K562 (cell line): ENCODE results near the gene NDC1. TPM values are rescaled to one million over a fixed set of nuclear protein-coding genes. Genes with fewer than 3 reads are reported as not detected.

Experiments
- ATAC-seq: fragments of 200-7000 bp; cut with Tn5 transposase; 3 replicates; pipeline ENCODE4 v1.9.1; 2020; ENCODE audit warnings: moderate library complexity
- BruUV-seq: library from RNA; stranded (reverse); fragments of 400-500 nt; replicated peaks from 2 replicates; lab custom pipeline; 2021; lab: Mats Ljungman, UMichigan
- CTCF ChIA-PET: fragments of 300-600 bp; formaldehyde crosslinking; extraction: SDS; loops from one replicate; lab custom pipeline; 2021; ENCODE audit warnings: low intra/inter-chr PET ratio; lab: Yijun Ruan, JAX
- POLR2A ChIA-PET: fragments of 300-600, 350-650 bp; sonication (Branson Sonifier 250); formaldehyde crosslinking; extraction: SDS; loops from one replicate; lab custom pipeline; 2021; ENCODE audit warnings: antibody characterized with exemption, inconsistent platforms; lab: Yijun Ruan, JAX
- DNase-seq, 4 experiments: peaks; one replicate each; pipeline versions ENCODE4 v3.0.0 to v3.0.0-alpha.2; 2011 to 2018; ENCODE audit warnings: low spot score in 3 of 4, mixed read lengths in 3 of 4; ENCODE audit errors: extremely low read depth in 1 of 4
- FAIRE-seq: peaks from 2 replicates; lab custom pipeline; 2011; peaks lifted over from hg19 to GRCh38; lab: Jason Lieb, UNC
- H2AFZ ChIP-seq: 2 replicates; pipeline ENCODE4 v1.6.0; 2011; ENCODE audit warnings: low read depth, low read length, control low read depth, inconsistent platforms
- H3K27ac ChIP-seq: fragments of 200-600 bp; 3 replicates; pipeline ENCODE4 v1.8.0; 2011; ENCODE audit warnings: low read depth, mild to moderate bottlenecking, control low read depth, inconsistent platforms, low read length, moderate library complexity, mixed read lengths; ENCODE audit errors: extremely low read depth
- H3K27me3 ChIP-seq, 2 experiments: fragments of 300-600 bp in 1 of 2; 2 replicates in 1 of 2; 3 replicates in 1 of 2; pipeline versions ENCODE4 v1.6.0 to v1.8.0; 2011; ENCODE audit warnings: inconsistent platforms in 2 of 2, low read length in 2 of 2, mild to moderate bottlenecking in 1 of 2, mixed read lengths in 1 of 2, moderate library complexity in 1 of 2; ENCODE audit not compliant: control insufficient read depth in 2 of 2, insufficient read depth in 2 of 2
- H3K36me3 ChIP-seq: fragments of 300-600 bp; 3 replicates; pipeline ENCODE4 v1.8.0; 2011; ENCODE audit warnings: mild to moderate bottlenecking, low read length, inconsistent platforms; ENCODE audit not compliant: control insufficient read depth, insufficient read depth
- H3K4me1 ChIP-seq, 2 experiments: fragments of 200-600 bp in 1 of 2; replicated peaks in 1 of 2; 2 replicates in 1 of 2; 3 replicates in 1 of 2; pipeline versions ENCODE4 v1.5.1 to v1.8.0; 2011; ENCODE audit warnings: inconsistent platforms in 2 of 2, low read length in 2 of 2, mild to moderate bottlenecking in 1 of 2, mixed read lengths in 1 of 2, moderate library complexity in 1 of 2; ENCODE audit not compliant: control insufficient read depth in 2 of 2, insufficient read depth in 2 of 2
- H3K4me2 ChIP-seq: 2 replicates; pipeline ENCODE4 v1.6.1; 2011; ENCODE audit warnings: low read length, control low read depth, inconsistent platforms, mixed read lengths; ENCODE audit not compliant: insufficient read depth
- H3K4me3 ChIP-seq: fragments of 200-600 bp; sonication (generic), shearing (Covaris generic); 2 replicates; pipeline ENCODE4 v1.5.1; 2016; ENCODE audit warnings: control low read depth, inconsistent platforms
- H3K79me2 ChIP-seq: fragments of 200-600 bp; 3 replicates; pipeline ENCODE4 v1.8.0; 2011; ENCODE audit warnings: low read length, inconsistent platforms; ENCODE audit not compliant: control insufficient read depth, insufficient read depth
- H3K9ac ChIP-seq, 2 experiments: 2 replicates each; pipeline versions ENCODE4 v1.6.0 to v1.6.1; 2011; ENCODE audit warnings: low read depth in 2 of 2, low read length in 2 of 2, control low read depth in 1 of 2, inconsistent platforms in 1 of 2, mild to moderate bottlenecking in 1 of 2, mixed read lengths in 1 of 2; ENCODE audit not compliant: insufficient read depth in 1 of 2
- H3K9me1 ChIP-seq: one replicate; pipeline ENCODE4 v1.6.0; 2011; ENCODE audit warnings: inconsistent platforms, mild to moderate bottlenecking, low read length, moderate library complexity; ENCODE audit not compliant: control insufficient read depth, insufficient read depth
- H3K9me3 ChIP-seq: replicated peaks from 2 replicates; pipeline ENCODE4 v1.5.1; 2011; ENCODE audit warnings: low read depth, low read length, inconsistent platforms; ENCODE audit not compliant: control insufficient read depth, insufficient read depth
- H4K20me1 ChIP-seq: replicated peaks from 2 replicates; pipeline ENCODE4 v1.6.1; 2011; ENCODE audit warnings: low read length, inconsistent platforms, mixed read lengths; ENCODE audit not compliant: control insufficient read depth, insufficient read depth
- CEBPG ChIP-seq, 3 experiments: fragments of 200-800 bp in 1 of 3; sonication (Bioruptor generic) in 1 of 3; sonication (generic) in 1 of 3; formaldehyde crosslinking in 1 of 3; IDR thresholded peaks in 2 of 3; conservative IDR thresholded peaks in 1 of 3; 2 replicates each; pipeline versions ENCODE4 v1.6.1 to v1.8.0; 2016 to 2022; ENCODE audit warnings: missing compliant biosample characterization in 2 of 3, missing genetic modification characterization in 2 of 3, mild to moderate bottlenecking in 1 of 3, missing genetic modification reagents in 1 of 3
- DACH1 ChIP-seq: fragments of 450-650 bp; IDR thresholded peaks from 2 replicates; pipeline ENCODE4 v1.6.1; 2018; ENCODE audit not compliant: partially characterized antibody
- GATAD2A ChIP-seq: fragments of 450-650 bp; IDR thresholded peaks from 2 replicates; pipeline ENCODE4 v1.6.1; 2017
- MBD2 ChIP-seq: sonication (generic); IDR thresholded peaks from 2 replicates; pipeline ENCODE4 v1.6.1; 2016; ENCODE audit warnings: low read depth, borderline replicate concordance
- PHB ChIP-seq: fragments of 250-450 bp; sonication (Bioruptor Pico); IDR thresholded peaks from 2 replicates; pipeline ENCODE4 v1.5.0; 2021
- PHF8 ChIP-seq: fragments of 200-600 bp; sonication (generic); IDR thresholded peaks from 2 replicates; pipeline ENCODE4 v1.6.1; 2012; ENCODE audit warnings: mixed run types, mild to moderate bottlenecking, inconsistent platforms, low read length, moderate library complexity, borderline replicate concordance
- RUNX1 ChIP-seq: sonication (generic); IDR thresholded peaks from 2 replicates; pipeline ENCODE4 v1.6.1; 2016; ENCODE audit warnings: antibody characterized with exemption, low read depth
- XRCC3 ChIP-seq: fragments of 450-650 bp; IDR thresholded peaks from 2 replicates; pipeline ENCODE4 v1.6.1; 2017; ENCODE audit warnings: mild to moderate bottlenecking, moderate library complexity
- ZNF695 ChIP-seq: fragments of 450-650 bp; formaldehyde crosslinking; IDR thresholded peaks from 2 replicates; pipeline ENCODE4 v1.4.0; 2020; ENCODE audit warnings: mild to moderate bottlenecking, moderate library complexity
- WGBS: fragments of 100-300 bp; shearing (Covaris generic); methylation state at CpG from one replicate; pipeline ENCODE4 v1.1.6; 2016; ENCODE audit warnings: low coverage, mixed read lengths; ENCODE audit not compliant: insufficient coverage; ENCODE audit errors: missing lambda C conversion rate; 5-methylcytosine and 5-hydroxymethylcytosine counted together
- in situ Hi-C: fragments of 300-500 bp; cut with MboI; formaldehyde crosslinking; loops from 4 replicates; pipeline ENCODE4 v1.15.0; 2018; ENCODE audit warnings: inconsistent platforms, mixed read lengths
- intact Hi-C: fragments of 100-400 bp; cut with micrococcal nuclease; formaldehyde crosslinking; loops from 2 replicates; pipeline ENCODE4 v1.14.2; 2022
- polyA plus RNA-seq, 8 experiments: library from polyadenylated mRNA; depleted of rRNA in 4 of 8; stranded (reverse) in 5 of 8; unstranded in 3 of 8; fragments of >200 nt; fragmentation: Nextera tagmentation in 2 of 8; fragmentation: Illumina TruSeq in 1 of 8; extraction: Ambion mirVana in 2 of 8; extraction: Trizol in 1 of 8; gene quantifications; 2 replicates each; pipeline versions ENCODE4 v1.2.1 to v1.2.3, GENCODE V29; 2011 to 2014; ENCODE audit warnings: inconsistent platforms in 1 of 8, missing spikeins in 1 of 8
- total RNA-seq, 7 experiments: library from RNA; depleted of rRNA in 6 of 7; stranded (reverse); fragments of >200 nt in 6 of 7; fragmentation: Illumina TruSeq in 2 of 7; extraction: Trizol in 2 of 7; gene quantifications; 2 replicates each; pipeline versions ENCODE4 v1.2.1 to v1.2.3, GENCODE V29; 2011 to 2021; ENCODE audit warnings: low replicate concordance in 1 of 7
- TF ChIP-seq, protein P1 (sequence below), 2 experiments: fragments of 450-650 bp; formaldehyde crosslinking in 1 of 2; IDR thresholded peaks; 2 replicates each; pipeline versions ENCODE4 v1.4.0 to v1.6.1; 2014 to 2020; ENCODE audit warnings: mild to moderate bottlenecking in 2 of 2, borderline replicate concordance in 1 of 2, low read depth in 1 of 2
- TF ChIP-seq, protein P2 (sequence below): sonication (generic); formaldehyde crosslinking; IDR thresholded peaks from 2 replicates; pipeline ENCODE4 v1.8.0; 2022; ENCODE audit warnings: mild to moderate bottlenecking, missing genetic modification reagents, borderline replicate concordance
- TF ChIP-seq, protein P3 (sequence below): sonication (generic); formaldehyde crosslinking; IDR thresholded peaks from 2 replicates; pipeline ENCODE4 v1.9.0; 2022; ENCODE audit warnings: mild to moderate bottlenecking, missing genetic modification reagents

NDC1 gene
- total and polyA plus RNA-seq, 9 of the 15 experiments (the other 6 are each of a cell fraction or from before 2014, with no cell fraction given) = 26.9 to 102 (median 64.5) TPM

GRCh38 chr1:53737648-53738204 is 100.4 kb downstream of the NDC1 start:
- Histone ChIP-seq H3K9me3 (0 out of 2 replicates have a peak, but pooled peaks cover under 1% of the 10 kb centered on the region), H3K9ac (no peak overlapping the region), H3K79me2 (no peaks in the 10 kb centered on the region), H3K27ac (no peak overlapping the region), H4K20me1 (no peaks in the 10 kb centered on the region; the same call in 1 of the 2 replicates), H2AFZ (no peak overlapping the region), H3K27me3 (peaks cover 51 to 64% of the 10 kb centered on the region in 2 experiments), H3K9me1 (no peaks in the 10 kb centered on the region), H3K36me3 (no peaks in the 10 kb centered on the region), H3K4me3 (no peak overlapping the region), H3K4me1 (peaks cover 0 to 21% of the 10 kb centered on the region in 2 experiments; a peak in 3 of 5 replicates), H3K4me2 (no peak overlapping the region)
- intact Hi-C loops (no loop called here), in situ Hi-C loops (no loop called here)
- 30% methylated on average over 50 of the region's 58 CpGs for WGBS
- ATAC-seq (no peak), FAIRE-seq (no peak), DNase-seq (no peak)
- no TSS peak for BruUV-seq
- CTCF ChIA-PET = no interaction called here
- POLR2A ChIA-PET = interaction anchor here (0.6 to 1.1 kb wide), 2 partner anchors 13 to 22 kb away, joined by 3 read pairs; no protein-coding TSS in a partner anchor
- TF ChIP-seq, protein P1, sequence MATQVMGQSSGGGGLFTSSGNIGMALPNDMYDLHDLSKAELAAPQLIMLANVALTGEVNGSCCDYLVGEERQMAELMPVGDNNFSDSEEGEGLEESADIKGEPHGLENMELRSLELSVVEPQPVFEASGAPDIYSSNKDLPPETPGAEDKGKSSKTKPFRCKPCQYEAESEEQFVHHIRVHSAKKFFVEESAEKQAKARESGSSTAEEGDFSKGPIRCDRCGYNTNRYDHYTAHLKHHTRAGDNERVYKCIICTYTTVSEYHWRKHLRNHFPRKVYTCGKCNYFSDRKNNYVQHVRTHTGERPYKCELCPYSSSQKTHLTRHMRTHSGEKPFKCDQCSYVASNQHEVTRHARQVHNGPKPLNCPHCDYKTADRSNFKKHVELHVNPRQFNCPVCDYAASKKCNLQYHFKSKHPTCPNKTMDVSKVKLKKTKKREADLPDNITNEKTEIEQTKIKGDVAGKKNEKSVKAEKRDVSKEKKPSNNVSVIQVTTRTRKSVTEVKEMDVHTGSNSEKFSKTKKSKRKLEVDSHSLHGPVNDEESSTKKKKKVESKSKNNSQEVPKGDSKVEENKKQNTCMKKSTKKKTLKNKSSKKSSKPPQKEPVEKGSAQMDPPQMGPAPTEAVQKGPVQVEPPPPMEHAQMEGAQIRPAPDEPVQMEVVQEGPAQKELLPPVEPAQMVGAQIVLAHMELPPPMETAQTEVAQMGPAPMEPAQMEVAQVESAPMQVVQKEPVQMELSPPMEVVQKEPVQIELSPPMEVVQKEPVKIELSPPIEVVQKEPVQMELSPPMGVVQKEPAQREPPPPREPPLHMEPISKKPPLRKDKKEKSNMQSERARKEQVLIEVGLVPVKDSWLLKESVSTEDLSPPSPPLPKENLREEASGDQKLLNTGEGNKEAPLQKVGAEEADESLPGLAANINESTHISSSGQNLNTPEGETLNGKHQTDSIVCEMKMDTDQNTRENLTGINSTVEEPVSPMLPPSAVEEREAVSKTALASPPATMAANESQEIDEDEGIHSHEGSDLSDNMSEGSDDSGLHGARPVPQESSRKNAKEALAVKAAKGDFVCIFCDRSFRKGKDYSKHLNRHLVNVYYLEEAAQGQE (IDR thresholded peaks at IDR 0.05; ENCODE audit: borderline replicate concordance) = no peak
- TF ChIP-seq, protein P1 (CRISPR knock-in tag; IDR thresholded peaks at IDR 0.05; ENCODE audit: low read depth) = no peak
- TF ChIP-seq RUNX1 = no peak
- no peak for TF ChIP-seq ZNF695 (CRISPR knock-in tag)
- no peak for TF ChIP-seq DACH1
- TF ChIP-seq XRCC3 = no peak
- TF ChIP-seq, protein P2, sequence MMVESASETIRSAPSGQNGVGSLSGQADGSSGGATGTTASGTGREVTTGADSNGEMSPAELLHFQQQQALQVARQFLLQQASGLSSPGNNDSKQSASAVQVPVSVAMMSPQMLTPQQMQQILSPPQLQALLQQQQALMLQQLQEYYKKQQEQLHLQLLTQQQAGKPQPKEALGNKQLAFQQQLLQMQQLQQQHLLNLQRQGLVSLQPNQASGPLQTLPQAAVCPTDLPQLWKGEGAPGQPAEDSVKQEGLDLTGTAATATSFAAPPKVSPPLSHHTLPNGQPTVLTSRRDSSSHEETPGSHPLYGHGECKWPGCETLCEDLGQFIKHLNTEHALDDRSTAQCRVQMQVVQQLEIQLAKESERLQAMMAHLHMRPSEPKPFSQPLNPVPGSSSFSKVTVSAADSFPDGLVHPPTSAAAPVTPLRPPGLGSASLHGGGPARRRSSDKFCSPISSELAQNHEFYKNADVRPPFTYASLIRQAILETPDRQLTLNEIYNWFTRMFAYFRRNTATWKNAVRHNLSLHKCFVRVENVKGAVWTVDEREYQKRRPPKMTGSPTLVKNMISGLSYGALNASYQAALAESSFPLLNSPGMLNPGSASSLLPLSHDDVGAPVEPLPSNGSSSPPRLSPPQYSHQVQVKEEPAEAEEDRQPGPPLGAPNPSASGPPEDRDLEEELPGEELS (CRISPR knock-in tag) = no peak
- no peak for TF ChIP-seq PHB (CRISPR knock-in tag)
- TF ChIP-seq MBD2 = no peak
- TF ChIP-seq PHF8 = no peak
- TF ChIP-seq, protein P3, sequence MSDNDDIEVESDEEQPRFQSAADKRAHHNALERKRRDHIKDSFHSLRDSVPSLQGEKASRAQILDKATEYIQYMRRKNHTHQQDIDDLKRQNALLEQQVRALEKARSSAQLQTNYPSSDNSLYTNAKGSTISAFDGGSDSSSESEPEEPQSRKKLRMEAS (CRISPR knock-in tag) = no peak
- no peak for TF ChIP-seq CEBPG (CRISPR knock-in tag; IDR thresholded peaks at IDR 0.05)
- TF ChIP-seq CEBPG (tag; conservative IDR thresholded peaks at IDR 0.05 in 1 of 2, IDR thresholded peaks at IDR 0.05 in 1 of 2) = no peak
- TF ChIP-seq GATAD2A = no peak
